Ovary (tissue), 3 donors: ENCODE measurements around the gene PRKCE.

Source experiments
- CTCF ChIP-seq, 3 donors: fragments of 450-650 bp in 2 of 3; fragments of 200-600 bp in 1 of 3; IDR thresholded peaks; one replicate each; pipeline versions ENCODE4 v1.5.1 to v1.8.0; 2016 to 2022; ENCODE audit warnings: antibody characterized with exemption in 3 of 3, mild to moderate bottlenecking in 1 of 3
- EP300 ChIP-seq: sonication (generic); formaldehyde crosslinking; IDR thresholded peaks from one replicate; pipeline ENCODE4 v1.6.1; 2017; ENCODE audit warnings: antibody characterized with exemption
- POLR2A ChIP-seq: fragments of 450-650 bp; IDR thresholded peaks from one replicate; pipeline ENCODE4 v1.6.1; 2017; ENCODE audit warnings: antibody characterized with exemption, mild to moderate bottlenecking, moderate library complexity
- donor health status: DM: no; HTN: no; CAD: no.

GRCh38 chr2:45837812-45838341, 186.4 kb downstream of the PRKCE start:
- TF ChIP-seq CTCF (IDR thresholded peaks at IDR 0.05) (no peak), EP300 (no peak), POLR2A (no peak)
